Measurements from ENCODE around the gene RTP5. TPM values are rescaled to one million over a fixed set of nuclear protein-coding genes. Genes with fewer than 3 reads are reported as not detected.

RTP5 gene
- total and polyA plus RNA-seq, 2 donors (not counting 3 experiments of a cell fraction or from before 2014, with no cell fraction given) = not detected

DNA sequence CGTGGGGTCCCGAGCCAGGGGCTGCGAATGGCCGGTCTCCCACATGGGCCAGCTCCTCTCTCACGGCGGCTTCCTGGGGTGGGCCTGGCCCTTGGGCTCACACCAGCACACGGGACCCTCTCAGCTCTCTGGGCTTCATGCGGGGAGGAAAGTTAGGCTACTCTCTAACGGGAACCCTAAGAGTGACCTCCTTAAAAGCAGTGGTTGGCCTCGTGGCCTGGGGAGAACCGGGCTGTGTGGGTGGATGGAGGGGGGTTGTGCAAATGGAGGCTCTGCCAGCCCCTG, 25.8 kb downstream of the RTP5 start:
- no TSS peak for BruUV-seq (replicated peaks)
- DNase-seq (ENCODE audit: low read depth, low spot score) = no peak
- Histone ChIP-seq H3K9ac (replicated peaks; ENCODE audit: extremely low read depth, insufficient read depth, low read length) (no peak overlapping the region), H3K4me2 (ENCODE audit: insufficient read depth, low read length) (no peak overlapping the region), H3K4me3 (replicated peaks in 1 of 3; ENCODE audit: insufficient read depth in 1 of 3, low read depth in 1 of 3, low read length in 3 of 3) (no peak overlapping the region), H4K20me1 (replicated peaks; ENCODE audit: control insufficient read depth, extremely low read depth, insufficient read depth, low read length) (no peaks in the 10 kb centered on the region), H3K4me1 (ENCODE audit: control insufficient read depth, extremely low read depth, insufficient read depth, low read length) (peaks cover 2% of the 10 kb centered on the region), H2AFZ (ENCODE audit: low read depth, low read length) (no peak overlapping the region), H3K9me1 (replicated peaks; ENCODE audit: control insufficient read depth, extremely low read depth, insufficient read depth, low read length) (no peaks in the 10 kb centered on the region), H3K27ac (ENCODE audit: insufficient read depth, low read depth, low read length) (no peak overlapping the region), H3K9me3 (replicated peaks; ENCODE audit: control insufficient read depth, insufficient read depth, low read length) (no peaks in the 10 kb centered on the region), H3K36me3 (ENCODE audit: control insufficient read depth in 2 of 2, extremely low read depth in 1 of 2, insufficient read depth in 2 of 2, low read length in 2 of 2) (no peaks in the 10 kb centered on the region), H3K27me3 (ENCODE audit: control insufficient read depth in 2 of 2, insufficient read depth in 2 of 2, low read length in 2 of 2) (no peaks in the 10 kb centered on the region), H3K79me2 (ENCODE audit: control insufficient read depth, insufficient read depth, low read length) (no peaks in the 10 kb centered on the region)
- FAIRE-seq = no peak
- ChIA-PET CTCF (interaction anchor here (1.9 kb wide), 1 partner anchor 55 kb away, joined by 6 read pairs; no protein-coding TSS in a partner anchor), POLR2A (no interaction called here)
- TF ChIP-seq MAX (IDR thresholded peaks at IDR 0.05; ENCODE audit: insufficient read depth, insufficient read length) (no peak), EZH2 (IDR thresholded peaks at IDR 0.05; ENCODE audit: borderline replicate concordance, low read depth, low read length, severe bottlenecking) (no peak), POLR2A (IDR thresholded peaks at IDR 0.05; ENCODE audit: low read depth, low read length) (no peak), GATA2 (IDR thresholded peaks at IDR 0.05; ENCODE audit: insufficient read depth, insufficient read length, low read depth, low read length) (no peak), POLR2AphosphoS5 (IDR thresholded peaks at IDR 0.05; ENCODE audit: insufficient read depth, low read depth, low read length) (no peak), MYC (IDR thresholded peaks at IDR 0.05; ENCODE audit: low read depth, low read length) (no peak), CTCF (IDR thresholded peaks at IDR 0.05; ENCODE audit: extremely low read depth in 1 of 2, insufficient read depth in 1 of 2, low read depth in 1 of 2, low read length in 2 of 2) (no peak), JUN (IDR thresholded peaks at IDR 0.05; ENCODE audit: borderline replicate concordance, insufficient read depth, insufficient read length, low read depth) (no peak), FOS (IDR thresholded peaks at IDR 0.05; ENCODE audit: borderline replicate concordance, insufficient read depth, low read length) (no peak)
- dilution Hi-C loops (cut with MboI; ENCODE audit: extremely low pct_ligation_motif_present, low sequenced_read_pairs) (no loop called here), intact Hi-C loops (cut with micrococcal nuclease) (no loop called here)
